Stimulated activated CD8-positive, alpha-beta memory T cell treated with anti-CD3 and anti-CD28 coated beads, Interleukin-7, amount 100 ng/mL, for 48 hours (primary cell): ENCODE results near the gene AIF1L.
"Not testable (repeated sequence)": the region's sequence is repeated elsewhere in the genome, so short reads cannot be mapped to it uniquely, and the experiment has no call there.

Source experiments
- DNase-seq, 2 donors: peaks; one replicate each; pipeline ENCODE4 v3.0.0-alpha.2; 2020; ENCODE audit warnings: low read depth in 1 of 2; ENCODE audit errors: extremely low read depth in 1 of 2

The AIF1L gene

DNA sequence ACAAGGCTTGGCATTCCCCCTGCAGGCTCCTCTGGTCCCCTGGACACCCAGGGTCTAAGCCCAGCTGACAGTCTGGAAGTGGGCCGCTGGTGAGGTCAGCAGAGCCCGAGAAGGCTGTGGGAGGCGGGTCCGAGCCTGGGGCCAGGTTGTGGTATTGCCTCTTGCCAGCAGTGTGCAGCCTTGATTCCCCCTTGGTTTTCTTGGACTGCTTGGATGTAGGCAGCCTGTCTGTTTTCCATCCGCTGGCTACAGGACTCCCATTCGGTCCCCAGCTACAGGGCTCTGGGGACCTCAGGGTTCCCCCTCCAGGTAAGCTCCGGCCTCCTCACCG lies 1.6 kb downstream of the AIF1L start:
- DNase-seq = no peak

DNA sequence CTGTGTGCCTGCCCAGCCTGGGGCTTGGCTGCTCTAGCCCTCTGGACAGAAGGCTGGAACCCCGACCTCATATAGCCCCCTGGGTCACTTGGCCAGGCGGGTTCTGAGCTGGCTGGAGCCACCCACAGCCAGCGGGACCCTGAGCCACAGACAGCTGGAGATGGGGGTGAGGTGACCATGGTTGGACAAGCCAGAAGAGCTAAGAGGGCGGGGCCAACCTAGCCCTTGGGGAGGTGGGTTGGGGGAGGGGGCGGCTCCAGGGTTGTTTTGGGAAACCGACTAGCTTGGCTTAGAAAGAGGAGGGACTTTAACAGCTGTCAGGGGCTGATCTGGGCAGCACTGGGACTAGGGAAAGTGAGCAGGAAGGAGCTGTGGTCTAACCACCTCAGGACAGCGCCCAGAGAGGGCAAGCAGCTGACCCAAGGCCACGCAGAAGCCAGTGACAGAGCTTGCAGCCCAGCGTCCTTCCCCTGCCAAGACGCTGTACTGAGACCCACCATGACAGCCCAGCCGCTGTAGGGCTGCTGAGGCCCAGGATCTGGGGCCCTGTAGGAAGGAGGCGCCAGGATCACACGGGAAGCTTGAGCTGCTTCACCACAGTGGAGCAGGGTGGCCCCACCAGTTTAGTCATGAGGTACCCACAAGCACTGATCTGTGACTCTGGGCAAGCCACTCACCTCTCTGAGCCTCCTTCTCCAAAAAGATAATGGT lies 2.2 kb downstream of the AIF1L start:
- DNase-seq = no peak

DNA sequence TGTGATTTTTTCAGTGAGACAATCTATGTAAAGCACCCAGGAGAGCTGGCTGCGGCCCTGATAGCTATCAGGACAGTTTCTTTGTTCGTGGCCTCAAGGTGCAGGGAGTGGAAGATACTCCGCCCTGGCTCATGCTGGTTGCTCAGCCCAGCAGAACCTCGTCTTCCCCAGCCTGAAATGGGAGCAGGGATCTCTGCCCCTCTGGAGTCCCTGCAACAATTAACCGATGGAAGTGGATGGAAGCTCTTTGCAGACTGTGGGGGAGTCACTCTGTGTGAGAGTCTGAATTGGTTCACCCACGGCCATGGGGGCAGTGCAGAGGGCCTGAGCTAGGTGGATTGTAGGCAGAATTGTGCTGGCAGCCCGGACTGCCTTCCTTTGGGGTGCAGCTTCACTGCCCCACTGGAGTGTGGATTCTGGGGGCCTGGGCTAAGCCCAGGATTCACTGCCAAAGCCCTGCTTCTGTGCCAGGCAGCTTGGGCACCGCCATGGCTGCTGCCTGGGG lies 2.8 kb downstream of the AIF1L start:
- DNase-seq = no peak

DNA sequence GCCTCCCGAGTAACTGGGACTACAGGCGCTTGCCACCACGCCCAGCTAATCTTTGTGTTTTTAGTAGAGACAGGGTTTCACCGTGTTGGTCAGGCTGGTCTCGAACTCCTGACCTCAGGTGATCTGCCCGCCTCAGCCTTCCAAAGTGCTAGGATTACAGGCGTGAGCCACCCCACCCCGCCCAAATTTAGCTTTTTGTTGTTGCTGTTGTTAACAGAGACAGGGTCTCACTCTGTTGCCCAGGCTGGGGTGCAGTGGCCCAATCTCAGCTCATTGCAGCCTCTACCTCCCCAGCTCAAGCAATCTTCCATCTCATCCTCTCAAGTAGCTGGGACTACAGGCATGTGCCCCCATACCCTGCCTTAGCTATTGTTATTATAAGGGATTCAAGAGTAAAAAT lies 3.5 kb downstream of the AIF1L start:
- DNase-seq = not testable (repeated sequence)

DNA sequence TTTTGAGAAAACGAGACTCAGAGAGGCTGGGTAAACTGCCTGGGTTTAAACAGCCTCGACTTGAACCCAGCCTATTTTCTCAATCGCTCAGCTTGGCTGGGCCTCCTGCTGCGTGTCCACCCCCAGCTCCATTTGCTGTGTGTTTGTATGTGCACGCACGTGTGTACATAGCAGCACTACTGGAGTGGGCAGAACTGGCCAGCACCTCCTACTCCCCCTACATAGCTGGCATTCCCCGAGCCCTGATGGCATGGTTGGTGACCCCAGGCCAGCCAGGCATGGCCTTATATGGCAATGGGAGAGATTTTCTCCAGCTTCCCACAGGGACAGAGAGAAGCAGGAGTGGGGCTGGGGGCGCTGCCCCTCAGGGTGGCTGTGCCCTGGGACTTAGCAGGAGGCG lies 4.1 kb downstream of the AIF1L start:
- DNase-seq = no peak

DNA sequence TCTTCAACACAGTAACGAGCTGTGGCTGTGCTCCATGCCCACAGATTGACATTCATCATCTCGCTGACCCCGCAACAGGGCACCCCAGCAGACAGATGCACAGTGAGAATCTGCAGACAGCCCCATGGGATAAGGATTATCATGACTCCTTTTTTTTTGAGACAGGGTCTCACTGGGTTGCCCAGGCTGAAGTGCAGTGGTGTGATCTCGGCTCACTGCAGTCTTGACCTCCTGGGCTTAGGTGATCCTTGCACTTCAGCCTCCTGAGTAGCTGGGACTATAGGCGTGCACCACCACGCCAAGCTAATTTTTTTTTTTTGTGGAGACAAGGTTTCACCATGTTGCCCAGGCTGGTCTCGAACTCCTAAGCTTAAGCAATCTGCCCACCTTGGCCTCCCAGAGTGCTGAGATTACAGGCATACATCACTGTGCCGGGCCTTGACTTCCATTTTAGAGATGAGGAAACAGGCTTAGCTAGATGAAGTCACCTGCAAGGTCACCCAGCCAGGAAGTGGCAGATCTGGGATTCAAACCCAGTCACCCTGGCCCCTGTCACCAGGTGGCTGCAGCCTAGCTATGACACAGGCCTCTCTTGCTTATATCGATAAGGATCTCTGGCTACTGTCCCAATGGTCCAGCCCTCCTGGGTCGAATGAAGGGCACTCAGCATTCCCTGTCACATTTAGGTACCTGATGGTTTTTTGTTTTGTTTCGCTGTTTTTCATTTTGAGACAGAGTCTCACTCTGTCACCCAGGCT lies 5.1 kb downstream of the AIF1L start:
- DNase-seq = no peak

DNA sequence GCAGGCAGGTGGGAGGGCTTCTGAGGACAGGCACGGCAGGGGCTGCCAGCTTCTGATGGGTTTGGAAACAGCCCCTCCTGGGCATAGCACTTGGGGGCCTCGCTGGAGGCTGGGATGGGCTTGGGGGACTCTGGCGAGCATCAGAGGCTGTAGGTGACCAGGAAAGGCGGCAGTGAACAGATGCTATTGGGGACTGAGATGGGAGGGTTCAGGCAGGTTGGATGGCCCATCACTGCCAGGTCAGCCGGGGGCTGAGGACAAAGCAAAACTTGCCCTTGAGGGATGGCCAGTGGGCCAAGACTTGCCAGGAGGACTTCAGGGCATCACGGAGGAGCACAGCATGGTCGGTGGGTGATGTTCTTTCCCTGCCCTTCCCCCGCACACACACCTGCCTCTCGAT lies 6.7 kb downstream of the AIF1L start:
- DNase-seq = no peak

DNA sequence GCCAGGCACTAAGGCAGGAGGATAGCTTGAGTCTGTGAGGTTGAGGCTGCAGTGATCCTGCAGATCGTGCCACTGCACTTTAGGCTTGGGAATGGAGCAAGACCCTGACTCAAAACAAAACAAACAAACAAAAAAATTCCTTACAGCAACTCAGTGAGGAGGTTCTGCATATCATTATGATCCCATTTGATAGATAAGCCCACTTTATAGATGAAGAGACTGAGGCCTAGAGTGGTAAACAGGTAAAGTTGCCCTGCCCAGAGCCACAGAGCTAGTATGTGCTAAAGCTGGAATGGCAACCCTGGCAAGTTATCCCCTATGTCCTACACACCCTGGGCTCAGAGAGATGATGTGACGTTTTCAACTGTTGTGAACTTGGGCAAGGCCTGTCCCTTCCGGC lies 7.2 kb downstream of the AIF1L start:
- no peak for DNase-seq

DNA sequence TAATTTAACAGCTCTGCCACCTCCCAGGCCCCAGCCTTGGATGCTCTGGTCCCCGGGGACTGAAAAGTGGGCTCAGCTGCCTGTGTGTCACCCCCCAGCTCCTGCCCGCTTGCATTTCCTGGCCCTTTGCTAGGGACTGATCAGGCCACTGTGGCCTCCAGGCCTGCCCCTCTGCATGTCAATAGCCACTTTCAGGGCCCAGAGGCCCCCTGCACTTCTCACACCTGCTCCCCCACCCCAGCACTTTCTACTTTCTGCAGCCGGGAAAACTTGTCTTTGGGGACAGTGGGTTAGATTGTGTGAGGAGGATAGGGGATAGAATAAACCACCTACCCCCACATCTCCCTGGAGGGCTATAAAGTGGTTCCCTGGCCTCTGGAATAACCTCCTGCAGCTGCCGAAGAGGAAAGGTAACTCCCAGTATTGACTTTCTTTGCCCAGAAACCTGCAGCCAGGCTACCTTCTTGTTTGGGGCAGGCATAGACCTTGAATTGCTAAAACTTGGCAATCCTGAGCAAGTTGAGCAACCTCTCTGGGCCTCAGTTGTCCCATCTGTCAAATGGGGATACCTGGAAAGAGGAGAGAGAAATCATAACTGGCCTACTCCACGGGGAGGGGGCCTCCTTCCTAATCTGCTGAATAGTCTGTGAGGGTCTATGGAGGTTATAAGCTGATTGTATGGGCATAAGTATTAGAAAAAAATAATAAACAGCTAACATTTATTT lies 7.8 kb downstream of the AIF1L start:
- DNase-seq = no peak

DNA sequence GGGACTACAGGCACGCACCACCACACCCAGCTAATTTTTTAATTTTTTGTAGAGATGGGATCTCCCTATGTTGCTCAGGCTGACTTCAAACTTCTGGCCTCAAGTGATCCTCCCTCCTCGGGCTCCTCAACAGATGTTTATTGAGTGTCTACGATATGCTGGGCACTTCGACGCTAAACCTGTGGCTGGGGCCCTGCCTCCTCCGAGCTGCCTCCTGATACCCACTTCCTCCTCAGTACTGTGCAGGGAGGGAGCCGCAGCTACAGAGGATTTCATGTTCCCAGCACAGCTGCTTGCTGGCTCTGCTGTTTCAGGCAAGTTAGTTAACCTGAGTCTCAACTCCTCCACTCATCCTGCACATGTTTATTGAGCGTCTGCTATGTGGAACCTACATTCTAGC lies 9.6 kb downstream of the AIF1L start:
- DNase-seq = no peak

DNA sequence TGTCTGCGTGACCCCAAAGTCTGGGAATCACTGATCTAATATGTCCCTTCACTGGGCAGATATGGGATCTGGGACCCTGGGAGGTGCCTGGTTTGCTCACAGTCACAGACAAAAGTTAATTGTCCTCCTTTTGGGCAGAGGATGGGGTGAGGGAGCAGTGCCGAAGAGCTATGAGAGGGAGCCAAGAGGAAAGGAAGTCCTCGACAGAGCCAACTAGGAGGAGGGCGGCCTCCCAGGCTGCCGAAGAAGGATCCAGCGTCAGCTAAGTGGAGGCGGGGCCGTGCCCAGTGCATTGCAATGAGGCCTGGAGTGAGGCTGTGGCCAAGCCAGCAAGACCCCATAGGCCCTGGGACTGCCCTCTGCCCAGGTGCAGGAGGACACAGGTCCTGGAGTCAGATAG lies 11.4 kb downstream of the AIF1L start:
- DNase-seq = no peak

DNA sequence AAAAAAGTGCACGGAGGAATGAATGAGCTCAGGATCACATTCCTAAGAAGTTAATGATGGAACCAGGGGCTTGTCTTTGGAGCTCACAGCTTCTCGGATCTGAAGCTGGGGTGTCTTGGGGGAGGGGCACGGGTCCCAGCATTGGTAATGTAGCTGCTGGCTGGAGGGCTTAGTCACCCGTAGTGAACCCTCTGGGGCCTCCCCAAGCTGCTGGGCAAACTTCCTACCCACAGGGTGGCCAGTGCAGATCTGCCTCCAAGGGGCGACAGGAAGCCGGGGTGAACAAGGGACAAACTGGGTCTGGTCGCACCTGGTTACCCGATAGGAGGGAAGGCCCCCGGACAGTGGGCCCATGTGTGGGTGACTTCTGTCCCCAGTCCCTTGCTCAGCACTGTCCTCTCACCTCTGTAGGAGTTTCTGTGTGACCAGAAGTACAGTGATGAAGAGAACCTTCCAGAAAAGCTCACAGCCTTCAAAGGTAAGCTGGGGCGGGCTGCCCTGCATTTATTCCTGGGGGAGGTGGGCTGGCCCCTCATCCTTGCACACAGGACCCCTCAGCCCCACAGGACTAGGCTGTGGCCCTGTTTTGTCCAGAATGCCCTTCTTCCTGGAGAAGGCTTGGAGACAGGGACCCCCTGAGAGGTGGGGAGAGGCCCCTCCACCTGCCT lies 15.0 kb downstream of the AIF1L start:
- no peak for DNase-seq

DNA sequence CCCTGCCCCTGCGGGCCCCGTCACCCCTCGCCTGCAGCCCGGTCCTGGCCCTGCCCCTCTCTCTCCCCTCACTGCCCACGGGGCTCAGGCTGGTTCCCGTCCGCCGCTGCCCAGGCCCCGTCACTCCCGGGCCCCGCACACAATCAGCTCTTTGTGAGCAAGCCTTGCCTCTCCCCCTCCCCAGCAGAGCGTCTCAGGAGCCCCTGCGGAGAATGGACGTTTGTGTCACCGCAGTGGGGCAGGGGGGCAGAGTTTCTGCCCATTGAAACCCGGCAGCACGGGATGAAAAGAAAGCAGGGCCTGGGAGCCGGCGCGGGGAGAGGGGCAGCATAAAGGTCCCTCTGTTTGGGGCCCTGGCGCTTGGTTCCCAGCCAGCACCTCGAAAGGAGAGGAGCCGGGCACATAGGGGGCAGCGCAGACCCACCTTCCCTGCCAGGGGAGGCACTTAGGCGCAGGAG lies 15.6 kb downstream of the AIF1L start:
- no peak for DNase-seq

DNA sequence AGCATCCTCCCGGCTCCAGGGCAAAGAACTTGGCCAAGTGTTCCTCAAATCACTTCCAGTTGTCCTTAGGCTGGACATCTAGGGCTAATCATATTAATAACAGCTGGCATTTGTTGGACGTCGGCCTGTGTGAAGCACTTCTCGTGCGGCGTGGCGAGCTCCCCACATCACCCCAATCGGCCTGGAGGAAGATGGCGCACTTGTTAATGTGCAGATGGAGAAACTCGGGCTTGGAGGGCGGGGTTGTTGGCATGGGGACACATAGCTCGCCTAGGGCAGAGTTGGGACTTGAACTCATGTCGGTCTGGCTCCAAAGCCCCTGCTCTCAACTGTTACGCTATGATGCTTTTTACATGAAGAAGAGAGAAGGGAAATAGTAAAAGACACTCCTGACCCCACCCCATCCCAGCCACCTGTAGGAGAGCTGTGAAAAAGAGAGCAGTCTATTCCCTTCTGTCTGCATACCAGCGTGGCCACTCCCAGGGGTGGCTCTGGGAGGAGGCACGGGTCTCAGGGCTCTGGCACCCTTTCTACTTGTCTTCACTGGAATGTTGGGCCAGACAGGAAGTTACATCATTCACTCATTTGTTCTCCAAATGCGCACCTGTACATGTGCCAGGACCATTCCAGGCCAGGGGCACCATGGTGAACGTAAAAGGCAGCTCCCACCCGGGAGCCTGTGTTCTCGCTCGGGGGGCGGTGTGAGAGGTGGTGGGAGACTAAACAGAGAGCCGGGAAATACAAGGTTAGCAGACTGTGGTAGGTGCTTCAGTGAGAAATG lies 16.2 kb downstream of the AIF1L start:
- no peak for DNase-seq

DNA sequence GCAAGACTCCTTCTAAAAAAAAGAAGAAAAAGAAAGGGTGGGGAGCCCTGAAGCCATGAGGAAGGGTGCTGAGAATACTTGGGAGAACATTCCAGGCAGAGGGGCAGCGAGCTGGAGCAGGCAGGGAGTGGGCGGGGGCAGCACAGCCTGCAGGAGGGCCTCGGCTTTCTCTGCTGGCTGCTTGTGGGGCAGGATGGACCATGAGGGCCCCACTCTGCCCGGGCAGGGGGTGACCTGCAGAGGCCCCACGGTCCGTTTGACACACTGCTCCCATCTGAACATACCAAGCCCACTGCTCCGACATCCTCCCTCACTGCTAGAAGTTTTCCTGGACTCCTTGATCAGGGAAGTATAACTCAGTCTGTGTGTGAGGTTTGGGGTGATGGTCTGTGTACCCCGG lies 17.3 kb downstream of the AIF1L start:
- no peak for DNase-seq

DNA sequence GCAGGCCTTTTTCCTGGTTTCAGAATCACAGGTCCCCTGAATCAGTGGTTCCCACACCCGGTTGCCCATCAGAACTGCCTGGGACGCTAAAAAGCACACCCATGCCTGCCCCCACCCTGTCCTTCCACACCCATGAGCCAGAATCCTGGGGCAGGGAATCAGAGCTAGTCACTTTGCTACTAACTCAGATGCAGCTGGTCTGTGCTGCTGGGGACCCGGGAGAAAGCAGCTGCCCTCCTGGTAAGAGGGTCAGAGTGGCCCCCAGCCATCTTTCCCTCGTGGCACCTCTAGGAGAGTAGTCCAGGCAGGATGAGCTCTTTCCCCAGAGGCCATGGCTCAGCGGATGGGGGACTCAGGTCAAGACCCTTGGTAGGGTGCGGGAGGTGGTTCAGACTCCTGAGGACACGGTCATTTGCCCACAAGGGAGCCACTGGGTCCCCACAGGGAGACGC lies 17.8 kb downstream of the AIF1L start:
- no peak for DNase-seq

DNA sequence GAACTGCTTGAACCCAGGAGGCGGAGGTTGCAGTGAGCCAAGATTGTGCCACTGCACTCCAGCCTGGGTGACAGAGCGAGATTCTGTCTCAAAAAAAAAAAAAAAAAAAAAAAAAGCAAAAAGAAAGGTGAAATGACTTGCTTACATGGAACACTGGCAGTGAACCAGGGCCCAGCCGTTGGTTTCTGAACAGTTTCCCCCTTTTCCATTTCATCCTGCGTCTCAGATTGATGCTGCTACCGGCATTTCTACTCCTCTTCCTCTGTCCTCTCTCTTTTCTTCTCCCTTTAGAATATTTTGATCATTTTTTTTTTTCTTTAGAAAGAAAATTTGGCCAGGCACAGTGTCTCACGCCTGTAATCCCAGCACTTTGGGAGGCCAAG lies 19.0 kb downstream of the AIF1L start:
- DNase-seq = not testable (repeated sequence)

DNA sequence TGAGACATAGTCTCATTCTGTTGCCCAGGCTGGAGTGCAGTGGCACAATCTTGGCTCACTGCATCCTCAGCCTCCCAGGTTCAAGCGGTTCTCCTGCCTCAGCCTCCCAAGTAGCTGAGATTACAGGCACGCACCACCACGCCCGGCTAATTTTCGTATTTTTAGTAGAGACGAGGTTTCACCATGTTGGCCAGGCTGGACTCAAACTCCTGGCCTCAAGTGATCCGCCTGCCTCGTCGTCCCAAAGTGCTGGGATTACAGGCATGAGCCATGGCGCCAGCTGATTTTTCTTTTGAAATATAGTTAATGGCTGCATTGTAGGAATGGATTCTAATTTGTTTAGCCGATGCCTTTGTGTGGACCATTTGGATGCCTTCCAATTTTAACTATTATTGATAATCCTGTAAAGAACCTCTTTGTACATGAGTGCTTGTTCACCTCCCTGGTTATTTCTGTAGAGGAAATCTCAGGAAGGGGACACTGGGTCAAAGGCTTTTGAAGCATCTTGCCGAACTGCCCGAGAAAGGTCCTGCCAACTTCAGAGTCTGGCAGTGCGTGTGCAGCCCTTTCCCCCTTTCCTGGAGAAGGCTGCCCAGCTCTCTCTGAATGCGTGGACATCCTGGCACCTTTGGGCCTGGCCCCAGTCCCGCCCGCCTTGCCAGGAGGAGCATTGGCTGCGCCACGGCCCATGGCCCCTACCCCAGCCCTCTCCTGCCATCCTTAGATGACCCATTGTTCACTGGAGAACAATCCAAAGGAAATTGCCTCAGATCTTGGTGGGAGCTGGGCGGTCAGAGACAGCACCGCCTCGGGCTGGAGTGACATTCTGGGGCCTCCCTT lies 20.2 kb downstream of the AIF1L start:
- DNase-seq = no peak

DNA sequence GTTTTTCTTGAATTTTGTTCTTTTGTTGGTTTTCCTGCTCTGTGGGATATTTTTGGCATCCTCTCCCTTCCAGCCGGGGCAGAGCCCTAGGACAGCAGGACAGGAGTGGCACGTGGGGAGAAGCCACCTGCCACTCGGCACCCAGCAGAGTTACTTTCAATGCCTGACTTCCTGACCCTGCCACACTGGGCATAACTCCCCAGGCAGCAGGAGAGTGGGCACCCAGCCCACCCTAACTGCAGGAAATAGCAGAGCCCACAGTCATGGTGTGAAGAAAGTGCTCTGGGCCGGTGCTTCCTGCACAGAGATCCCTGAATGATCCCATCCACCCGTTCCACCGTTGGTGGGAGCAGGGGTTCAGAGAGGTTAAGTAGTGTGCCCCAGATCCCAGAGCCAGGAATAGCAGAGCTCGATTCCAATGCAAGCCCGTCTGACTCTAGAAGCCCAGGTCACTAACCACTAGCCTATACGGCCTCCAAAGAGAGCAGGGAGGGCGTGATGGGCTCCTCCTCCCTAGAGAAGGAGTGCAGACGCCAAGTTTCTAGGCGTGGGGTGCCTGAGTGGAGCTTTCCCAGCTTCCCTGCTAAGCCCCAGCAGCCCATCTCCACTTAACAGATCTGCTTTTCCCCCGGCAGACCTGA lies 20.9 kb downstream of the AIF1L start:
- DNase-seq = no peak
